WTC11 (cell line): ENCODE results near the gene PHOSPHO1.

Source experiments
- CTCF ChIP-seq: fragments of 200-600 bp; IDR thresholded peaks from 2 replicates; pipeline ENCODE4 v1.8.0; 2022; ENCODE audit warnings: antibody characterized with exemption
- IRF1 ChIP-seq: sonication (generic); formaldehyde crosslinking; IDR thresholded peaks from 2 replicates; pipeline ENCODE4 v1.8.0; 2023; ENCODE audit warnings: missing genetic modification reagents
- JAZF1 ChIP-seq: fragments of 250-450 bp; sonication (Bioruptor Pico); IDR thresholded peaks from 2 replicates; pipeline ENCODE4 v1.9.0; 2021; ENCODE audit warnings: moderate library complexity, mild to moderate bottlenecking, inconsistent platforms
- ZSCAN18 ChIP-seq: fragments of 250-450 bp; sonication (Bioruptor Pico); IDR thresholded peaks from 2 replicates; pipeline ENCODE4 v2.1.2; 2022; ENCODE audit warnings: mild to moderate bottlenecking, moderate library complexity

GRCh38 chr17:49255125-49255524, 24.5 kb upstream of the PHOSPHO1 start:
- TF ChIP-seq CTCF (no peak), JAZF1 (CRISPR knock-in tag) (no peak), IRF1 (CRISPR knock-in tag) (no peak), ZSCAN18 (CRISPR knock-in tag) (no peak)
